Activated CD8-positive, alpha-beta memory T cell treated with anti-CD3 and anti-CD28 coated beads, Interleukin-2, amount 50 U/mL, for 4 hours (primary cell): Measurements from ENCODE around the gene SEC14L5.

Source experiments
- DNase-seq: peaks from one replicate; pipeline ENCODE4 v3.0.0-alpha.2; 2020

The SEC14L5 gene

DNA sequence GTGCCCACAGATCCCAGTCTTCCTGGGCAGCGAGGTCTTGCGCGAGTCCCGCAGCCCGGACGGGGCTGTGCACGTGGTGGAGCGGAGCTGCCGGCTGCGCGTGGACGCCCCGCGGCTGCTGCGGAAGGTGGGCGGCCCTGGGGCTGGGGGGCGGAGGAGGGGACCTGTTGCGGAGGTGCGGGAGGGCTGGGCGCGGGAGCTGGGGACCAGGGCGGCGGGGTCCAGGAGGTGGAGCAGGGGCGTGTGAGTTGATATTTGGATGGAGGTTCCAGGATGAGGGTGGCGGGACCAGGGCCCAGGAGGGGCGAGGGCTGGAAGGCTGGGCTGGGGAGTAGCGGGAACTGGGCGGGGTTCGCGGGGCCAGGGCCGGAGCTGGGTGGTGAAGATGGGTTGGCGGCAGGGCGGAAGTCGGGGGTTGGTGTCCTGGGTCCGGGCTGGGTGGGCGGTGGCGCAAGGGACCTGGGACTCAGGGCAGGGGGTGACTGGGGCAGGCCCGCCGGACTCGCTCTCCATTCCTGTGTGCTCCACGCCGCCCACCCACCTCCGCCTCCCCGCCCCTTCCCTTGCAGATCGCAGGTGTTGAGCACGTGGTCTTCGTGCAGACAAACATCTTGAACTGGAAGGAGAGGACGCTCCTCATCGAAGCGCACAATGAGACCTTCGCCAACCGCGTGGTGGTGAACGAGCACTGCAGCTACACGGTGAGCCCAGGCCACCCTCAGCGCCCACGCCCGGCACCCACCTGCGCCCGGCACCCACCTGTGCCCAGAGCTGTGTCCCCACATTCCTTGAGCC, 29.6 kb downstream of the SEC14L5 start:
- no peak for DNase-seq

DNA sequence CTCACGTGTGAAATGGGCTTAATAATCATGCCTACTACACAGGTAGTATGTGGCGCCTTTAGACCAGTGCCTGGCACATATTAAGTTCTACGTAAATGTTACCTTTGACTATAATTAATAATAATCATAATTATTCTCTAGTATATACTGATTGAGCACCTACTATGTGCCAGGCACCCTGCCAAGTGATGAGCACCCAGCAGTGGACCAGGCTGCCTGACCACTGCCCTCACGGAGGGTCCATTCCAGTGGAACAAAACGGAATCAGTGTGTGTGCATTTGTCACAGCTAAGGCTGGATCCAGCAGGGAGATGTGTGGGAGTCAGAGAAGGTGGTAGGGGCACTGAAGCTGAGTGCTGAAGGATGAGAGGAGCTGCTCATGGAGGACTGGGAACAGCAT, 30.5 kb downstream of the SEC14L5 start:
- DNase-seq, result no peak

DNA sequence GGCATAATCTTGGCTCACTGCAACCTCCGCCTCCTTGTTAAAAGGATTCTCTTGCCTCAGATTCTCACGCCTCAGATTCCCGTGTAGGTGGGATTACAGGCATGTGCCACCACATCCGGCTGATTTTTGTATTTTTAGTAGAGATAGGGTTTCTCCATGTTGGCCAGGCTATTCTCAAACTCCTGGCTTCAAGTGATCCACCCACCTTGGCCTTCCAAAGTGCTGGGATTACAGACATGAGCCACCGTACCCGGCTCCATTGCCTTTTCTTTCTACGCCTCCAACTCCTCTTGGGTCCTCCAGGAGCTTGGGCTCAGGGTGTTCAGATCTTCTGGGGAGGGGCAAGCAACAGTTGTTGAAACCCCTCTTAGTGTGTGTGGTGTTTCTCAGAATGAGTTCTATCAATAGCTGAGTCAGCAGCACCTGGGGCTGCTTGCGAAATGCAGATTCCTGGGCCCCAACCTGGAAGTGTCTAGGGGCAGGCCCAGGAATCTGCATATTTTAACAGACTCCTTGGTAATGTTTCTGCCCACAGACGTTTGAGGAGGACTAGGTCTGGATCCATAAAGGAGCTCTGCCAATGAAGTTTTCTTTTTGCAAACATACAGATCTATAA, 31.4 kb downstream of the SEC14L5 start:
- DNase-seq, result no peak

DNA sequence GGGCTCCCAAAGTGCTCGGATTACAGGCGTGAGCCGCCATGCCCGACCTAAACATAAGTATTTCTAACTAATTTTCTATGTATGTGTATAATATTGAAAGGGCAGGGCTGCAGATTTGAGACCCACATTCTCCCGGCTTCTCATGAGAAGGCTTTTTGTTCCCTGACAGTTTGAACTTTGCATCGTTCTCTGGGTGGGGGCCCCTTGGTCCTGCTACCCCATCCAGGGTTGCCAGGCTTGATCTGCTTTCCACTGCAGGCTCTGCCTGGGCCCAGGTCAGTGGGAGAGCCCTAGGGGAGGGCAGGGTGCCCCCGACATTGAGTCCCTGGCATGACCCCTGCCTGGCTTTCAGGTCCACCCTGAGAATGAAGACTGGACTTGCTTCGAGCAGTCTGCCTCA, 32.3 kb downstream of the SEC14L5 start:
- no peak for DNase-seq

DNA sequence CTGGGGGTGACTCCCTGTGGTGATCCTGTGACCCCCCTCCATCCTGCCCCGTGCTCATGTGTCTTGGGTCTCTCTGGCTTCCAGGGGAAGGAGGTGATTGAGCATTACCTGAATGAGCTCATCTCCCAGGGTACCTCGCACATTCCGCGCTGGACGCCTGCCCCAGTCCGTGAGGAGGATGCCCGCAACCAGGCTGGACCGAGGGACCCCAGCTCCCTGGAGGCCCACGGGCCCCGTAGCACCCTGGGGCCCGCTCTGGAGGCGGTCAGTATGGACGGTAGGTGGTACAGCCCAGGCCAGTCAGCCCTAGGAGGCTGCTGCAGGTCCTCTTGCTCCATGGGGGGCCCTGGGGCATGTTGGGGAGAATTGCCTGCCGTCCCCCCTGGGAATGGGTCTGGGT, 33.6 kb downstream of the SEC14L5 start:
- DNase-seq, result no peak

DNA sequence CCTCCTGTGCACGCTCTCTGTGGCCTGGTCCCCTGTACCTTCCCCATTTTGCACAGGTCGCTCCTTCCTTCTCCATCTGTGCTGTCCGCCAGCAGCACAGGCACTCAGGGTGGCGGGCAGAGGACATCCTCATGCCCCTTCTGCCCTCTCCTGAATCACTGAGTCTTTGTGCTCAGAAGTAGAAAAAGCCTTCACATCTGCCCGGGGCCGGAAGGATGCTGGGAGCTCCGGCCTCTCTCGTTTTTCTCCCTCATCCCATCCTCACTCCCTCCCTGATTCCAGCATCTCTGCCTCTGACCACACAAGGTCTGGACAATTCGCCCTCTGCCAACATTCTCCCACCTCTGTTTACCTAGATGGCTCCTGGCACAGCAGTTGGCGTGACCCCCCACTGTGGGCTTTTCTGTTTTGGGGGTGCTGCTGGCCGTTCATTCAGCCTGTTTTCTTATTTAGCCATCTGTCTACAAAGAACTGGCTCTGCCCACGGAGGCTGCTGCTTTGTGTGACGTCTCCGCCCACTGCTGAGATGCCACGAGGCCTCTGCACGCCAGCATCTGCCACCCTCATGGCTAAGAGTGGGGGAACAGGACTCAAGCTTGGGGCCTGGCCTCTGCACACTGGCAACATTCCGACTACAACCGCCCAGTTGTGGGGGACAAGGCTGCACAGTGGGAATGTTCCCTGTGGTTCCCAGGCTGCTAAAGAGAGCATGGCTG, 36.7 kb downstream of the SEC14L5 start:
- no peak for DNase-seq

DNA sequence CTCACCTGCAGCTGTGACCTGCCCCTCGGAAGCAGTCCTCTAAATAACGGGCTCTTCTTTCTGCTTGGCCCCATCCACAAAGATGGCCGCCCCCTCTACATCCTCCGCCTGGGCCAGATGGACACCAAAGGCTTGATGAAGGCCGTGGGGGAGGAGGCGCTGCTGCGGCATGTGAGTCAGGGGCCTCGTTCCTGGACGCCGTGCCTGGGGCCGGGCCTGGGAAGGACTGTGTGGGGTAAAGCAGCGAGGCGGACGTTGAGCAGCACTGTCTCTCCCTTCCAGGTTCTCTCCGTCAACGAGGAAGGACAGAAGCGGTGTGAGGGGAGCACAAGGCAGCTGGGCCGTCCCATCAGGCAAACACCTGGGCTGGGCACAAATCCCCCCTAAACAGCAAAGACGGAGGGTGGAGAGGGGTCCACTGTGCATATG, 42.5 kb downstream of the SEC14L5 start:
- no peak for DNase-seq

DNA sequence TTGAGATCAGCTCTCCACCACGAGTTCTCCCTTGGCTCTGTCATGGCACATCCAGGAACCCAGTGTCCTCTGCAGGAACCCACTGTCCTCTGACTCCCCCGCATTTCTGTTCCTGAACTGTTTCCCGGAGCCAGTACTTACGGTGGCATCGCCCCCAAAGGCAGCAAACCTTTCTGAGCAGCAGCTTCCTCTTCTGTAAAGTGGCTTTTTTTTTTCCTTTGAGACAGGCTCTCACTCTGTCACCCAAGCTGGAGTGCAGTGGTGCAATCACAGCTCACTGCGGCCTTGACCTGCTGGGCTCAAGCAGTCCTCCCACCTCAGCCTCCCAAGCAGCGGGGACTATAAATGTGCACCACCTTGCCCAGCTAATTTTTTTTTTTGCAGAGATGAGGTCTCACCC, 43.4 kb downstream of the SEC14L5 start:
- DNase-seq, result no peak

DNA sequence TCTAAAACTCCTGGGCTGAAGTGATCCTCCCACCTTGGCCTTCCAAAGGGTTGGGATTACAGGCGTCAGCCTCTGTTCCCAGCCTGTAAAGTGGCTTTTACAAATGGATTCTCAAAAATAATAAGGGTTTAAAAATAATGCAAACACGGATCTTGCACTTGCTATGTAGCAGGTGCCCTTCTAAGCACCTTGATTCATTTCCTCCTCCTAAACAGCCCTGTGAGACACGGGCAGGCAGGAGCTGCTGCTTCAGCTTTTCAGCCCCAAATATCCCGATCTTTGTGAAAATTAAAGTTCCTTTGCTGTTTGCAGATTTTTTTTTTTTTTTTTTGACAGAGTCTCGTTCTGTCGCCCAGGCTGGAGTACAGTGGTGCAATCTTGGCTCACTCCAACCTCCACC, 43.9 kb downstream of the SEC14L5 start:
- no peak for DNase-seq

DNA sequence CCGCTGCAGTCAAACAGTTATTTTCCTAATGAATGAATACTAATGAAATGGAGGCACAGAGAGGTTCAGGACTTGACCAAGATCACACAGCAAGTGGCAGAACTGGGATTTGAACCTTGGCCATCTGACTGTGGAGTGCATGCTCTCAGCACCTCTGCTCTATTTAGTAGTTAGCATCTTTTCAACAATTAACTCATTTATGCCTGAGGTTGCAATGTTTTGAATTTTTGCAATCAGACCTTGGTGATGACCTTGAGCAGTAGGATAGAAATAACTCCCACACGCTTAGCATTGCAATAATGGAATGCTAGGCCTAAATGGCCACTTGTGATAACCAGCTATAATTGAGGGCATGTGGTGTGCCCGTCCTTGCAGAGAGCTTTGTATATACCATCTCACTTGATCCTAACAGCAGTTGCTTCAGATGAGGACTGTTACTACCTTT, 44.6 kb downstream of the SEC14L5 start:
- DNase-seq, result no peak

DNA sequence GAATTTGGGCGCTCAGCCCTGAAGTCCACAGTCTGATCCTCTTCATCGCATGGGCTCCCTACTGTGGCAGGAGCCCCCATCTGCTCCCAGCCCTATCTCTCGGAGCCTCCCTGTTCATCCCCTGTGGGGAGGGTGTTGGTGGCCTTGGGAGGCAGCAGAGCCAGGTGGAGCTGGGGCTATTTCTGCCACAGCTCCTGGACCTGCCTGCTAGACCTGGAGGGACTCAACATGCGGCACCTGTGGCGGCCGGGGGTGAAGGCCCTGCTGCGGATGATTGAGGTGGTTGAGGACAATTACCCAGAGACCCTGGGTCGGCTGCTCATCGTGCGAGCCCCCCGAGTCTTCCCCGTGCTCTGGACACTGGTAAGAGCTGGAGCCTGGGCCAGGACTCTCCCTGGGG, 45.1 kb downstream of the SEC14L5 start:
- DNase-seq, result no peak

DNA sequence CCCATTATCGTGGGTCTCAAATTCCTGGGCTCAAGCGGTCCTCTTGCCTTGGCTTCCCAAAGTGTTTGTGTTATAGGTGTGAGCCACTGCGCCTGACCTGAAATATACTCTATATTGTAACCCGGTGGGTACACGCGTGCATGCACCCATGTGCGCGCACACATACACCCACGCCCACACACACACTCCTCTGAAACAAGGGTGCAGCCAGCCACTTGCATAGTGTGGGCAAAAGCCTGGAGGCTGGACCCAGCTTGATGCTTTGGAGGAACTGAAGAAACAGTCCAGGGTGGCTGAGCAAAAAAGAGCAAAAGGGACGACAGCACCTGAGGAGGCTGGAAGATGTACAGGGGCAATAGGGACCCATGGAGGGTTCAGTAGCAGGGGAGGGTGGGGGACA, 45.7 kb downstream of the SEC14L5 start:
- no peak for DNase-seq

DNA sequence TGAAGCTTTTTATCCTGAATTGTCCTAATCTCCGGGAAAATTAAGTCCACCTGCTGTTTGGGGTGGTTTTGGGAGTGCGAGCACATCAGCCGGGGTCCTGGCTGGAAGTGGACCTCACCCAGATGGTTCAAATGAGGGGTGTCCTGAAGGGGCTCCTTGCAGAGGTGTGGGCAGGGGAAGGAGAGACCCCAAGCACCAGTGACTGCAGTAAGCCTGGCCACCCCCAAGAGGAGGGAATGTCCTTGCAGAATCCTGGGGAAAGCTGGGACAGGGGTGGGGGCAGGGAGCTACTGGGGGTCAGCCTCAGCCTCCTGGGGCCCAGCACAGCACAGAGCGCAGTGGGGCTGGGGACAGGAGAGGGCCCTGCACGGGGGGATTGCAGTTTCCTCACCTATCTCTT, 46.2 kb downstream of the SEC14L5 start:
- no peak for DNase-seq

DNA sequence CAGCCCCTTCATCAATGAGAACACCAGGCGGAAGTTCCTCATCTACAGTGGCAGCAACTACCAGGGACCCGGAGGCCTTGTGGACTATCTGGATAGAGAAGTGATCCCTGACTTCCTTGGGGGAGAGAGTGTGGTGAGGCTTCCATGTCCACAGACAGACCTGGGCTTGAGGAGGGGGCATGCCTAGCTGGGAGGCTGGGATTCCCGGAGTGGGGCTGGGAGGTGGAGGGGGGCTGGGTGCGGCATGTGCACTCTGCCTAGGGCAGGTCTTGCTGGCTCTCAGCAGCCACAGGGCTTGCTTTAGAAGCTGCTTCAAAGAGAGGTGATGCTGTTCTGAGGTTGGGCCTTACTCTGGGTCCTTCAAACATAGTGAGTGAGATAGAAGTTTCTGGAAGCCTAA, 47.8 kb downstream of the SEC14L5 start:
- no peak for DNase-seq

DNA sequence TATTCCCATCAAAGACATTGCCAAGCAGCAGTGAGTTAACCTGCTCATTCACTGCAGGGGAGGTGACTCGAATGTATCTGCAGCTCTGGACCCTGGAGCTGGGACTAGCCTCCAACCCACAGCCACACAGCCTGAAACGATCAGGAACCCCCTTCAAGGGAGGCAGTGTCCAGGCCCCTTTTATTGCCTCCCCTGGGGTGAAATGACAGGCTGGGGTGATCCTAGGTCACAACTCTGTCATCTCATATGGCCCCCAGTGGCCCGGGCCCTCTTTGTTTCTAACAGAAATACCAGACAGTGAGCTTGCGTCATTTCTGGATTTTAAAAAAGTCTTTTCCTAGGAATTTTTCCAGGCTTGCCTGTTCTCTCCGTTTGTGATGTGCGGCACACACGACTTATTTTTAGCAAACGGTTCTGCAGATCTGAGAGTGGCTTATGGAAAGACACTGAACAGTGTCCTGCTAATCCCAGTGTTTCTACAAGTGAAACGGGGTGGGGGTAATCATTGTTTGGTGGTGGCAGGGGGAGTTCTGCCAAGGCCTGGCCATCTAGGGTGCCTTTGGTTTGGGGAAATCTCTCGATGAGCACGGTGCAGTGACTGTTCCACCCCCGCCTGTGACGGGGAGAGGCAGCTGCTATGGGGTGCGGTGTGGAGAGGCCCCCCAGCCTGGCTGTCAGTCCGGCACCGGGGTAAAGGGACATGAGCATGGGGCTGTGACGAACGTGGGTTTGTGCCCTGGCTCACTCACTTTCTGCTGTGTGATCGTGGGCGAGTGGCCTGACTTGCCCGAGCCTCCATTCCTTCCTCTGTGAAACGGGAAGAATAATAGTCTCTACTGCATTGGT, 48.4 kb downstream of the SEC14L5 start:
- DNase-seq, result no peak

DNA sequence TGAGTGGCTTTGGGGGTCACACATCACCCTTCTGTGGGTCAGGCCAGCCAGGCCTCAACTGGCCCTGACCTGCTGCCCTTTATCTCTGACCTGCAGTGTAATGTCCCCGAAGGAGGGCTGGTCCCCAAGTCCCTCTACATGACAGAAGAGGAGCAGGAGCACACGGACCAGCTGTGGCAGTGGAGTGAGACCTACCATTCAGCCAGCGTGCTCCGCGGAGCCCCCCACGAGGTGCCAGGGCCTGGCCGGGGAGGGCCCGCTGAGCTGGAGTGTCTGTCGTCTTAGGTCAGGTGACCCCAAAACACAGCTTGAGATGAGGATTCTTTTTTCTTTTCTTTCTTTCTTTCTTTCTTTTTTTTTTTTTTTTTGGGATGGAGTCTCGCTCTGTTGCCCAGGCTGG, 49.1 kb downstream of the SEC14L5 start:
- no peak for DNase-seq

DNA sequence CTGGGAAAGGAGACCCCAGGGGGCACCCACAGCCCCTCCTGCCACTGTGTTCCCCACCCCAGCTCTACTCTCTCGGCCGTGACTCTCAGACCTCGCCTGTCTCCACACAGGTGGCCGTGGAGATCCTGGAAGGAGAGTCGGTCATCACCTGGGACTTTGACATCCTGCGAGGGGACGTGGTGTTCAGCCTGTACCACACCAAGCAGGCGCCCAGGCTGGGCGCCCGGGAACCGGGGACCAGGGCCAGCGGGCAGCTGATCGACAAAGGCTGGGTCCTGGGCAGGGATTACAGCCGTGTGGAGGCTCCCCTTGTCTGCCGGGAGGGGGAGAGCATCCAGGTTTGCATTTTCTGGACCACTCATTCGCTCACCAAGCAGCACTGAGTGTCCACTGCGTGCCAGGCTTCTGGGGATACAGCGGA, 50.2 kb downstream of the SEC14L5 start:
- no peak for DNase-seq

DNA sequence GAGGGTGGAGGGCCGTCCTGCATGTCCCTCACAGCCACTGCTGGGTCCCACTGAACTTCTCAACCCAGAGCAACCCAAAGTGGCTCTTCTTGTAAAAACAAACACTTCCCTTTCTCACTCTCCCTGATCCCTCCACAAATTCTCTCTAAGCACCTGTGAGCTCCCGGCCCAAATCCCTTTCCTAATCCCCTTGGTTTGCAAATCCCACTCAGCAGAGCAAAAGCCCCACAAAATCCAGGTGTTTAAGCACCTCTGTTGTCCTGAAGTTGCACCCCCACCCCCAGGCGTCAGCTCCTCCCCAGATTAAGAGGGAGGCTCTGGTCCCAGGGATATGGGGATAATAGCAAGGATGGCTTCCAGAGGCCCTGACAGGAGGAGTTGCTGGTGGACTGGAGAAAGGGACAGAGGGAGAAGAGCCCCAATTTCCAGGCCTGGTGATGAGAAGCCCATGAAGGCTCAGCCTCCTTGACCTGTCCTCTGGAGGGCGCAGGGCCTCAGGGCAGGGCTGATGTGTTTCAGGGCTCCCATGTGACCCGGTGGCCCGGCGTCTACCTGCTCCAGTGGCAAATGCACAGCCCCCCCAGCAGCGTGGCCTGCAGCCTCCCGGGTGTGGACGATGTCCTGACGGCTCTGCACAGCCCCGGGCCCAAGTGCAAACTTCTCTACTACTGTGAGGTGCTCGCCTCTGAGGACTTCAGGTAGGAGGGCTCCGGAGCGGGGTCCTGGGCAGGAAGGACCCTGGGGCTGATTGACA, 52.6 kb downstream of the SEC14L5 start:
- DNase-seq, result no peak

DNA sequence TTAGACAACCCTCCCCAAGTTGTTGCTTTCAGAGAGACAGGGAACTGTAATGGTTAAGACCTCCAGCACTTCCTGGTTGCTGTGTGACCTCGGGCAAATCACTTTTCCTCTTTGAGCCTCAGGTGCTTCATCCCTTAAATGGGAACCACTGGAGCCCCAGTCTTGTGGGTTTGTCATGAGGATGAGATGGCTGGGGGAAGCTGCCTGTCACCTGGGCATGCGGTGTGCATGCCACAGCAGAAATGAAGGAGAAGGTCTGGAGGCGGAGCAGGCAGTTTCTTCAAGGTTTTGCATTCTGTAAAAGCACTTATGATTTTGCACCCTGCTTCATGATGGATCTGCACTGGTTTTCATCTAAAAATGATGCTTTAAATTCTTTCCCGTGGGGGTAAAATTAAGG, 53.5 kb downstream of the SEC14L5 start:
- DNase-seq, result no peak

DNA sequence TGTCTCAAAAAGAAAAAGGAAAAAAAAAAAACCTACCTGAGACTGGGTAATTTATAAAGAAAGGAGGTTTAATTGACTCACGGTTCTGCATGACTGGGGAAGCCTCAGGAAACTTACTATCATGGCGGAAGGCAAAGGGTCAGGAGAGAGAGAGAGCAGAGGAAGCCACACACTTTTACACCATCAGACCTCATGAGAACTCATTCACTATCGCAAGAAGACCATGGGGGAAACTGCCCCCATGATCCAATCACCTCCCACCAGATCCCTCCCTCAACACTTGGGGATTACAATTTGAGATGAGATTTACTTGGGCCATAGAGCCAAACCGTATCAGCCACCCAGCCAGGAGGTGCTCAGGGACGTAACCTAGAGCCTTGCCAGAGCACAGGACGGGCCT, 54.8 kb downstream of the SEC14L5 start:
- no peak for DNase-seq

DNA sequence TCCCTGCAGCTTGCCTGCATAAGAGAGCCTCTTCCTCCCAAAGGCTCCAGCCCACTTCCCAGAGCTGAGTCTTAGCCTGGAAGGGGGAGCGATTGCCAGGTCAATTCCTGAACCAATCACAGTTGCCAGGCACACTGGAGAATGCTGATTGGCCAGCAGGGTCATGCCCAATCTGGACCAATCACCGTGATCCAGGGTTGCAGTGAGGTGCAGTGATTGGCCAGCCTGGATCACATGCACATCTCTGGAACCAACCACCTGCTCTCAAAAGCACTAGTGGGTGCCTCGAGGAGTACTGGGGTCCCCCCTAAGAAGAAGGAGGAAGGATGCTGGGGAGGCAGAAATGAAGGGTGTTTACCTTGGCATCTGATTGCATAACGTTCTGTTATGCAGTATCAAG, 57.2 kb downstream of the SEC14L5 start:
- DNase-seq, result no peak

DNA sequence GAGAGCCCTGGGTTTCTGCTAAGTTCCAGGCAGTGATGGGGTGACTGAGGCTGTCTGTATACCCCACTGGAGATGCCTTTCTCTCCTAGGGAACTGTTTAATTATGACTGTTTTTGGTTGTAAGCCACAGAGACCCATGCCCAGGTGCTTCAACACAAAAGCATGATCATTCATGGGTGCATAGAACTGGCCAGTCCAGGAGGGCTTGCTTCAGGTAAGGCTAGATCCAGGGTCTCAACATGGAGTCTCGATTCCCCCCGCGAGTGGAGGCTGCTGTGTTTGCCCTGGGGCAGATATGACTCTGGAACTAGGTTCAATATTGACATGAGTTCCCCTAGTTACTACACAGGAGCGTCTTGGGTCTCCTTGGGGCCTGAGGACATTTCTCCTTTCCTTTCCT, 57.8 kb downstream of the SEC14L5 start:
- no peak for DNase-seq
